Hepatocyte (in vitro differentiated cells): ENCODE measurements around the gene C2CD4C. TPM values are rescaled to one million over a fixed set of nuclear protein-coding genes. Genes with fewer than 3 reads are reported as not detected.

Experiments used
- DNase-seq: peaks from one replicate; pipeline ENCODE4 v3.0.0-alpha.2; 2016; ENCODE audit warnings: low spot score
- H2AFZ ChIP-seq: fragments of 200-600 bp; sonication (generic); 2 replicates; pipeline ENCODE4 v1.6.0; 2016; ENCODE audit warnings: antibody characterized with exemption, mild to moderate bottlenecking
- H3K27ac ChIP-seq: fragments of 200-600 bp; sonication (generic); 2 replicates; pipeline ENCODE4 v1.5.1; 2016; ENCODE audit warnings: mild to moderate bottlenecking
- H3K27me3 ChIP-seq: fragments of 200-600 bp; sonication (generic); 2 replicates; pipeline ENCODE4 v1.6.1; 2016
- H3K36me3 ChIP-seq: fragments of 200-600 bp; sonication (generic); replicated peaks from 2 replicates; pipeline ENCODE4 v1.5.1; 2016; ENCODE audit warnings: low read depth; ENCODE audit not compliant: insufficient read depth
- H3K4me1 ChIP-seq: fragments of 200-600 bp; sonication (generic); 2 replicates; pipeline ENCODE4 v1.5.1; 2016; ENCODE audit warnings: mild to moderate bottlenecking, moderate library complexity; ENCODE audit not compliant: insufficient read depth
- H3K4me2 ChIP-seq: fragments of 200-600 bp; sonication (generic); 2 replicates; pipeline ENCODE4 v1.6.0; 2016
- H3K4me3 ChIP-seq: fragments of 200-600 bp; sonication (generic); 2 replicates; pipeline ENCODE4 v1.5.1; 2016; ENCODE audit warnings: mild to moderate bottlenecking
- H3K79me2 ChIP-seq: fragments of 200-600 bp; sonication (generic); 2 replicates; pipeline ENCODE4 v1.6.0; 2017; ENCODE audit warnings: mild to moderate bottlenecking
- H3K9me2 ChIP-seq: fragments of 200-600 bp; sonication (generic); replicated peaks from 2 replicates; pipeline ENCODE4 v1.6.0; 2017; ENCODE audit warnings: mild to moderate bottlenecking; ENCODE audit not compliant: insufficient read depth
- H3K9me3 ChIP-seq: fragments of 200-600 bp; sonication (generic); 2 replicates; pipeline ENCODE4 v1.5.1; 2016; ENCODE audit warnings: low read depth, mild to moderate bottlenecking
- H4K20me1 ChIP-seq: fragments of 200-600 bp; sonication (generic); 2 replicates; pipeline ENCODE4 v1.6.0; 2016; ENCODE audit warnings: mild to moderate bottlenecking; ENCODE audit not compliant: insufficient read depth, poor library complexity, severe bottlenecking
- EZH2 ChIP-seq: fragments of 200-600 bp; sonication (generic); IDR thresholded peaks from 2 replicates; pipeline ENCODE4 v1.6.1; 2016; ENCODE audit warnings: antibody characterized with exemption, mild to moderate bottlenecking, borderline replicate concordance
- EZH2phosphoT487 ChIP-seq: fragments of 200-600 bp; sonication (generic); IDR thresholded peaks from one replicate; pipeline ENCODE4 v1.6.1; 2018; ENCODE audit warnings: antibody characterized with exemption, mild to moderate bottlenecking, low read depth, moderate library complexity; ENCODE audit not compliant: unreplicated experiment, severe bottlenecking
- WGBS: methylation state at CpG from one replicate; pipeline ENCODE4 v1.1.6; 2016; ENCODE audit warnings: low lambda C conversion rate; ENCODE audit errors: missing lambda C conversion rate; 5-methylcytosine and 5-hydroxymethylcytosine counted together
- polyA plus RNA-seq: library from polyadenylated mRNA; unstranded; fragments of >200 nt; fragmentation: Nextera tagmentation; extraction: Ambion mirVana; gene quantifications from 2 replicates; pipeline ENCODE4 v1.2.1, GENCODE V29; 2016
- total RNA-seq: library from RNA; depleted of rRNA; stranded (reverse); fragments of >200 nt; gene quantifications from 2 replicates; pipeline ENCODE4 v1.2.3, GENCODE V29; 2014
- TF ChIP-seq, protein P1 (sequence below): fragments of 200-600 bp; sonication (generic); IDR thresholded peaks from 2 replicates; pipeline ENCODE4 v1.5.1; 2016; ENCODE audit warnings: antibody characterized with exemption, mild to moderate bottlenecking; ENCODE audit not compliant: poor library complexity

The C2CD4C gene
- total and polyA plus RNA-seq, 2 experiments from 2014 or later, result 3.4 to 4.6 TPM

DNA sequence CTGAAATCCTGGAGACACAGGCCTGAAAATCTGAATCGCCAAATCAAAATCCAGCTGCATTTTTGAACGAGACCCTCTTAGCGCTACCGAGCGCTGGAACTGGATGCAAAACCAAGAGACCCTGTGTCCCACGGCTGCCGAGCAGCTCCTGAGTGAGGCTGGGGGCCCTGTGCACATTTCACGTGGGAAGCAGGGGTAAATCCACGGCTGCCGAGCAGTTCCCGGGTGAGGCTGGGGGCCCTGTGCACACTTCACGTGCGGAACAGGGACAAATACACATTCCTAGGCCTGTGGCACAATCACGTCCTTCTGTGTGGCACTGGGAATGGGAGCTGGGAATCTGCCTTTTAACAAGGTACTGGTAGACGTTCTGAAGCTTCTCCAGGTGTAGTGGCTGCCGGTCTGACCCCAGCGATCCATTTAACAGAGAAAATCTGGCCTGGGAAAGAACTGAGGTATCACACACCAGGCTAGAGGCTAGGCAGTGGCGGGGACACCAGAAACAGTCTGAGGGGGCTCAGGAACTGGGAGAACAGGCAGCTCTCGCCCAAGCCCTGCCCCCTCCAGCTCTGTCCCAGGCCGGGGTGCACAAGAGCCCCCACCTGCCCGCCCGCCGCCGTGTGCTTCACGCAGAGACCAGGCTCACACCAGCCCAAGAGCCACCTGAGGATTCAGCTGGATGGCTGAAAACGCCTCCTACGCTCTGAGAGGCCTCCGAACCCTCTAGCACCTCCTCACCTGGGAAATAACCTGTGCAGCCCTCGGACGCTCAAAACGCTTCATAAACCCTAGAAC lies 11.0 kb upstream of the C2CD4C start:
- H3K9me2 ChIP-seq, result no peaks in the 10 kb centered on the region
- H3K4me3 ChIP-seq, result no peak overlapping the region
- TF ChIP-seq EZH2phosphoT487 (no peak), EZH2 (no peak)
- TF ChIP-seq, protein P1, sequence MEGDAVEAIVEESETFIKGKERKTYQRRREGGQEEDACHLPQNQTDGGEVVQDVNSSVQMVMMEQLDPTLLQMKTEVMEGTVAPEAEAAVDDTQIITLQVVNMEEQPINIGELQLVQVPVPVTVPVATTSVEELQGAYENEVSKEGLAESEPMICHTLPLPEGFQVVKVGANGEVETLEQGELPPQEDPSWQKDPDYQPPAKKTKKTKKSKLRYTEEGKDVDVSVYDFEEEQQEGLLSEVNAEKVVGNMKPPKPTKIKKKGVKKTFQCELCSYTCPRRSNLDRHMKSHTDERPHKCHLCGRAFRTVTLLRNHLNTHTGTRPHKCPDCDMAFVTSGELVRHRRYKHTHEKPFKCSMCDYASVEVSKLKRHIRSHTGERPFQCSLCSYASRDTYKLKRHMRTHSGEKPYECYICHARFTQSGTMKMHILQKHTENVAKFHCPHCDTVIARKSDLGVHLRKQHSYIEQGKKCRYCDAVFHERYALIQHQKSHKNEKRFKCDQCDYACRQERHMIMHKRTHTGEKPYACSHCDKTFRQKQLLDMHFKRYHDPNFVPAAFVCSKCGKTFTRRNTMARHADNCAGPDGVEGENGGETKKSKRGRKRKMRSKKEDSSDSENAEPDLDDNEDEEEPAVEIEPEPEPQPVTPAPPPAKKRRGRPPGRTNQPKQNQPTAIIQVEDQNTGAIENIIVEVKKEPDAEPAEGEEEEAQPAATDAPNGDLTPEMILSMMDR, result no peak
- H3K9me3 ChIP-seq, result no peaks in the 10 kb centered on the region
- no peaks in the 10 kb centered on the region for H4K20me1 ChIP-seq
- no peaks in the 10 kb centered on the region for H3K36me3 ChIP-seq
- WGBS, result 91% methylated on average over 31 of the region's 31 CpGs
- DNase-seq, result no peak
- no peak overlapping the region for H3K4me2 ChIP-seq
- H3K27ac ChIP-seq, result no peak overlapping the region
- no peak overlapping the region for H2AFZ ChIP-seq
- no peaks in the 10 kb centered on the region for H3K79me2 ChIP-seq
- no peaks in the 10 kb centered on the region for H3K4me1 ChIP-seq
- no peaks in the 10 kb centered on the region for H3K27me3 ChIP-seq

DNA sequence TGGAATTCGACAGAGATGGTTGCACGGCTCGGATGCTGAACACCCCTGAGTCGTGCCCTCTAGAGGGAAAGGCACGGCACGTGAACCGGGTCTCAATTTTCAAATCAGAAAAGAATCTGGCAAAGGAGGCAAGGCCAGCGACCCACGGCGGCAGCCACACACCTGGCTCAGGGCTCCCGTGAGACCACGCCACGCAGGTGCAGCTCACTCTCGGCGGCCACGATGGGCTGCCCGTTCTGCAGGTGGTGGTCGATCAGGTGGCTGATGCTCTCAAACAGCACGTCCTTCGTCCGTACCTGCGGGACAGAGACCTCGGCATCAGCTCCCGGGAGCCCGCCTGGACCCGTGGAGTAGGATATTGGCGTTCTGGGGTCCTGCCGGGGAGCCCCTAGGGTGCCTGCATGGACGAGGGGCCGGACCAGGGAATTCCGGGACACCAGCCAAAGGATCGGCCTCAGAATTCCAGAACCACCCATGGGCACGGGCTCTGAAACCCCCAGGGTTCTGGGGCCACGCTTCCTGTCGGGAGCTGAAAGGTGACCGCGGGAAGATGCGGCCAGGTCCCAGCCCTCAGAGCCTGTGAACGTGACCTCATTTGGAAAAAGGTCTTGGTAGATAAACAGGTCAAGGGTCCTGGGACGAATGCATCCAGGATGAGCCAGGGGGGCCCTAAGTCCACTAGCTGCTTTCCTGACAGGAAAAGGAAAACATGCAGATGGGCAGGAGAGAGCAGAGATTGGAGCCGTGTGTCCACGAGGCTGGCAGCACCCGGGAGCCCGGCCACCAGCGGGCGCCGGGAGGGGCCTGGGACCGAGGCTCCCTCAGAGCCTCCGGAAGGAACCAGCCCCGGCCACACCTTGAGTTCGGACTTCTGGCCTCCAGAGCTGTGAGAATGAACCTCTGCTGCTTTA lies 10.1 kb upstream of the C2CD4C start:
- H3K4me1 ChIP-seq, result no peaks in the 10 kb centered on the region
- no peaks in the 10 kb centered on the region for H3K27me3 ChIP-seq
- H3K9me2 ChIP-seq, result no peaks in the 10 kb centered on the region
- H4K20me1 ChIP-seq, result no peaks in the 10 kb centered on the region
- H2AFZ ChIP-seq, result no peak overlapping the region
- WGBS, result 90% methylated on average over 47 of the region's 51 CpGs
- no peaks in the 10 kb centered on the region for H3K36me3 ChIP-seq
- TF ChIP-seq, protein P1, result no peak
- TF ChIP-seq EZH2 (no peak), EZH2phosphoT487 (no peak)
- no peak overlapping the region for H3K27ac ChIP-seq
- no peak overlapping the region for H3K4me2 ChIP-seq
- DNase-seq, result no peak
- no peak overlapping the region for H3K4me3 ChIP-seq
- H3K9me3 ChIP-seq, result no peaks in the 10 kb centered on the region
- no peaks in the 10 kb centered on the region for H3K79me2 ChIP-seq

DNA sequence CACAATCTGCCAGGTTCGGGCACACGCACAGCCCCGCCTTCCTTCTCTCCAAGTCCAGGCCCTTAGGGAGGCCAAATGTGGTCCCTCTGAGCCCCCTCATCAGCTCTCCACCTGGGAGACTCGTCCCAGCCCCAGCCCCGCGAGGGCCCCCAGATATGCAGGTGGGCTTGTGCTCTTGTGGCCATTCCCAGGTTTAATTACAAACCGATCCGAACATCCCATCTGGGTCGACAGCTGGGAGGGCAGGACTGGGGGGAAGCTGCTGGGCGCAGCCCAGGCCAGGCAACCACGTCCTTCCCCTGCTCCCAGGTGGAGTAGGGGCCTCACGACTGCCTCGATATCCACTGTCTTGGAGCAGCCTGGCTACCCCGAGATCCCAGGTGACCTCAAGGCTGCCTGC lies 7.5 kb upstream of the C2CD4C start:
- no peak overlapping the region for H3K4me2 ChIP-seq

More for the DNA sequence above, 7.5 kb upstream of the C2CD4C start:
- no peaks in the 10 kb centered on the region for H3K79me2 ChIP-seq
- TF ChIP-seq EZH2phosphoT487, result no peak
- TF ChIP-seq, protein P1, result no peak
- H3K4me1 ChIP-seq, result no peaks in the 10 kb centered on the region
- no peaks in the 10 kb centered on the region for H3K27me3 ChIP-seq
- no peaks in the 10 kb centered on the region for H4K20me1 ChIP-seq
- DNase-seq, result no peak
- H2AFZ ChIP-seq, result no peak overlapping the region
- H3K9me2 ChIP-seq, result no peaks in the 10 kb centered on the region
- no peak overlapping the region for H3K4me3 ChIP-seq
- WGBS, result 91% methylated on average over 11 of the region's 14 CpGs
- H3K27ac ChIP-seq, result no peak overlapping the region
- no peaks in the 10 kb centered on the region for H3K36me3 ChIP-seq
- no peaks in the 10 kb centered on the region for H3K9me3 ChIP-seq
